NCI-H1092 (cell line): ENCODE measurements around the gene SLC12A7.
"Not testable (repeated sequence)": the region's sequence is repeated elsewhere in the genome, so short reads cannot be mapped to it uniquely, and the experiment has no call there.

ENCODE experiments used
- DNase-seq: peaks from one replicate; lab custom pipeline; 2025; lab: John Stamatoyannopoulos, UW

SLC12A7 gene

GRCh38 chr5:1006656-1007071, 105.2 kb downstream of the SLC12A7 start:
- DNase-seq = no peak

- no peak for DNase-seq
These were observed 105.8 kb downstream of the SLC12A7 start for GRCh38 chr5:1005904-1006655.

- no peak for DNase-seq
These were observed 106.5 kb downstream of the SLC12A7 start for GRCh38 chr5:1005249-1005851.

- no peak for DNase-seq
These were observed 107.2 kb downstream of the SLC12A7 start for GRCh38 chr5:1004461-1005248.

GRCh38 chr5:1003296-1003937, 108.4 kb downstream of the SLC12A7 start:
- no peak for DNase-seq

GRCh38 chr5:1002836-1003235, 109.0 kb downstream of the SLC12A7 start:
- DNase-seq = no peak

- no peak for DNase-seq
These were observed 109.7 kb downstream of the SLC12A7 start for GRCh38 chr5:1002271-1002546.

GRCh38 chr5:1001406-1002270, 110.2 kb downstream of the SLC12A7 start:
- no peak for DNase-seq

GRCh38 chr5:1000831-1001230, 111.0 kb downstream of the SLC12A7 start:
- not testable (repeated sequence) for DNase-seq
